HepG2 (cell line): ENCODE results near the gene USP24. TPM values are rescaled to one million over a fixed set of nuclear protein-coding genes. Genes with fewer than 3 reads are reported as not detected.

Experiments
- GABPA ChIP-seq, 2 experiments: IDR thresholded peaks; 2 replicates each; pipeline ENCODE4 v1.6.1; 2011 to 2016; ENCODE audit warnings: low read depth in 2 of 2, low read length in 1 of 2, missing biosample characterization in 1 of 2, missing genetic modification characterization in 1 of 2
- GLMP ChIP-seq: sonication (generic); formaldehyde crosslinking; IDR thresholded peaks from 2 replicates; pipeline ENCODE4 v1.9.0; 2021; ENCODE audit warnings: missing genetic modification reagents, mild to moderate bottlenecking, borderline replicate concordance
- GPN1 ChIP-seq: sonication (generic); formaldehyde crosslinking; IDR thresholded peaks from 2 replicates; pipeline ENCODE4 v1.5.1; 2020; ENCODE audit warnings: missing genetic modification reagents, borderline replicate concordance
- KMT2A ChIP-seq: sonication (generic); formaldehyde crosslinking; IDR thresholded peaks from 2 replicates; pipeline ENCODE4 v1.4.0; 2020; ENCODE audit warnings: missing genetic modification reagents
- LBX2 ChIP-seq: sonication (generic); formaldehyde crosslinking; IDR thresholded peaks from 2 replicates; pipeline ENCODE4 v1.5.0; 2020; ENCODE audit warnings: missing genetic modification reagents, mild to moderate bottlenecking, borderline replicate concordance
- NPAS2 ChIP-seq: sonication (generic); formaldehyde crosslinking; IDR thresholded peaks from 2 replicates; pipeline ENCODE4 v1.8.0; 2022; ENCODE audit warnings: mild to moderate bottlenecking, missing genetic modification reagents, borderline replicate concordance
- RXRA ChIP-seq: sonication (generic); formaldehyde crosslinking; IDR thresholded peaks from 2 replicates; pipeline ENCODE4 v1.5.1; 2020; ENCODE audit warnings: missing genetic modification reagents
- SETDB1 ChIP-seq: sonication (generic); formaldehyde crosslinking; IDR thresholded peaks from 2 replicates; pipeline ENCODE4 v1.5.1; 2020; ENCODE audit warnings: missing genetic modification reagents, mild to moderate bottlenecking, borderline replicate concordance
- ZBTB3 ChIP-seq: sonication (generic); formaldehyde crosslinking; IDR thresholded peaks from 2 replicates; pipeline ENCODE4 v1.4.0; 2020; ENCODE audit warnings: low read depth, mild to moderate bottlenecking, moderate library complexity, missing genetic modification reagents, borderline replicate concordance
- ZFP36L2 ChIP-seq: sonication (generic); formaldehyde crosslinking; IDR thresholded peaks from 2 replicates; pipeline ENCODE4 v1.4.0; 2020; ENCODE audit warnings: missing genetic modification reagents
- ZKSCAN1 ChIP-seq: fragments of 150-350 bp; IDR thresholded peaks from 2 replicates; pipeline ENCODE4 v1.6.1; 2014; ENCODE audit warnings: low read length
- ZNF234 ChIP-seq: sonication (generic); formaldehyde crosslinking; conservative IDR thresholded peaks from 2 replicates; pipeline ENCODE4 v1.5.1; 2020; ENCODE audit warnings: mild to moderate bottlenecking, missing genetic modification reagents
- ZNF570 ChIP-seq: sonication (generic); formaldehyde crosslinking; IDR thresholded peaks from 2 replicates; pipeline ENCODE4 v1.4.0; 2020; ENCODE audit warnings: mild to moderate bottlenecking, missing genetic modification reagents, borderline replicate concordance
- ZNF580 ChIP-seq: IDR thresholded peaks from 2 replicates; pipeline ENCODE4 v1.6.1; 2016; ENCODE audit warnings: low read depth, borderline replicate concordance
- ZNF609 ChIP-seq: sonication (generic); formaldehyde crosslinking; IDR thresholded peaks from 2 replicates; pipeline ENCODE4 v1.4.0; 2020; ENCODE audit warnings: mild to moderate bottlenecking, missing genetic modification reagents, borderline replicate concordance
- ZNF7 ChIP-seq: IDR thresholded peaks from 2 replicates; pipeline ENCODE4 v1.6.1; 2016; ENCODE audit warnings: missing biosample characterization, missing genetic modification reagents
- ZNF800 ChIP-seq: sonication (generic); formaldehyde crosslinking; IDR thresholded peaks from 2 replicates; pipeline ENCODE4 v1.4.0; 2020; ENCODE audit warnings: missing genetic modification reagents
- polyA plus RNA-seq, 8 experiments: library from polyadenylated mRNA; depleted of rRNA in 3 of 8; stranded (reverse) in 7 of 8; unstranded in 1 of 8; fragments of >200 nt; fragmentation: Illumina TruSeq in 4 of 8; extraction: Trizol in 4 of 8; gene quantifications; 2 replicates each; pipeline versions ENCODE4 v1.2.1 to v1.2.3, GENCODE V29; 2011 to 2016; ENCODE audit warnings: low read depth in 4 of 8, missing spikeins in 1 of 8, mixed read lengths in 1 of 8; ENCODE audit not compliant: insufficient read depth in 1 of 8
- total RNA-seq, 5 experiments: library from RNA; depleted of rRNA; stranded (reverse); fragments of >200 nt; fragmentation: Illumina TruSeq; extraction: Trizol; gene quantifications; 2 replicates each; pipeline ENCODE4 v1.2.3, GENCODE V29; 2016; ENCODE audit warnings: low read depth in 1 of 5

USP24 gene
- total and polyA plus RNA-seq, 2 of the 13 experiments (the other 11 are each of a cell fraction or from before 2014, with no cell fraction given), result 18.8 to 47.6 TPM

- TF ChIP-seq GLMP (CRISPR knock-in tag) (no peak), ZNF570 (CRISPR knock-in tag) (peak; percentile 23; the same call in 1 of the 2 replicates), ZFP36L2 (CRISPR knock-in tag) (0 out of 2 replicates have a peak, but pooled peaks have one; percentile 48), ZNF7 (CRISPR knock-in tag) (no peak), RXRA (CRISPR knock-in tag) (peak; percentile 53; the same call in 1 of the 2 replicates), ZNF800 (CRISPR knock-in tag) (no peak), GABPA (IDR thresholded peaks at IDR 0.05; ENCODE audit: low read depth, low read length) (no peak), GABPA (CRISPR knock-in tag; IDR thresholded peaks at IDR 0.05; ENCODE audit: low read depth) (0 out of 2 replicates have a peak, but pooled peaks have one; percentile 28), ZKSCAN1 (no peak), KMT2A (CRISPR knock-in tag) (peak; percentile 94), ZBTB3 (no peak; the same call in 1 of the 2 replicates), SETDB1 (no peak), ZNF609 (CRISPR knock-in tag) (no peak; the same call in 1 of the 2 replicates), ZNF580 (CRISPR knock-in tag) (no peak), NPAS2 (no peak), ZNF234 (CRISPR knock-in tag) (0 out of 2 replicates have a peak, but pooled peaks have one; percentile 50), GPN1 (no peak), LBX2 (CRISPR knock-in tag) (no peak)
Observed at GRCh38 chr1:55215194-55216021, at the start of gene USP24 (continued).
